Esophagus muscularis mucosa (tissue), 4 donors: ENCODE results near the gene MIER3.
"Not testable (repeated sequence)": the region's sequence is repeated elsewhere in the genome, so short reads cannot be mapped to it uniquely, and the experiment has no call there.

Experiments
- CTCF ChIP-seq, 3 experiments: fragments of 200-600 bp in 2 of 3; fragments of 450-650 bp in 1 of 3; sonication (generic) in 2 of 3; IDR thresholded peaks; one replicate each; pipeline ENCODE4 v1.5.1; 2017 to 2019; ENCODE audit warnings: antibody characterized with exemption in 3 of 3, mild to moderate bottlenecking in 2 of 3, moderate library complexity in 1 of 3
- EP300 ChIP-seq: sonication (generic); formaldehyde crosslinking; IDR thresholded peaks from one replicate; pipeline ENCODE4 v1.6.1; 2017; ENCODE audit warnings: antibody characterized with exemption
- POLR2A ChIP-seq: fragments of 450-650 bp; IDR thresholded peaks from one replicate; pipeline ENCODE4 v1.6.1; 2017; ENCODE audit warnings: antibody characterized with exemption, moderate library complexity, mild to moderate bottlenecking, low read depth
- POLR2AphosphoS5 ChIP-seq, 2 donors: sonication (generic); formaldehyde crosslinking; IDR thresholded peaks; one replicate each; pipeline ENCODE4 v1.6.1; 2017; ENCODE audit warnings: antibody characterized with exemption in 2 of 2

GRCh38 chr5:56979526-56979925 is 27.6 kb upstream of the MIER3 start:
- not testable (repeated sequence) for TF ChIP-seq CTCF (IDR thresholded peaks at IDR 0.05); POLR2A; POLR2AphosphoS5 (IDR thresholded peaks at IDR 0.05); EP300
